Lower lobe of right lung (tissue), 2 donors: Measurements from ENCODE around the gene NECAB2. TPM values are rescaled to one million over a fixed set of nuclear protein-coding genes. Genes with fewer than 3 reads are reported as not detected.

Source experiments
- ATAC-seq, 2 donors: fragments of 200-7000 bp; cut with Tn5 transposase; one replicate each; pipeline ENCODE4 v1.9.1; 2020 to 2022; ENCODE audit warnings: mild to moderate bottlenecking in 2 of 2, moderate library complexity in 2 of 2
- DNase-seq: peaks from one replicate; pipeline ENCODE4 v3.0.0-alpha.2; 2020
- H3K27ac ChIP-seq: fragments of 200-600 bp; one replicate; pipeline ENCODE4 v1.8.0; 2022
- H3K27me3 ChIP-seq: fragments of 200-600 bp; one replicate; pipeline ENCODE4 v1.8.0; 2022; ENCODE audit warnings: low read depth
- H3K36me3 ChIP-seq: fragments of 200-600 bp; one replicate; pipeline ENCODE4 v1.8.0; 2022; ENCODE audit warnings: mild to moderate bottlenecking
- H3K4me1 ChIP-seq: fragments of 200-600 bp; one replicate; pipeline ENCODE4 v1.8.0; 2022
- H3K4me3 ChIP-seq: fragments of 200-600 bp; one replicate; pipeline ENCODE4 v1.8.0; 2022; ENCODE audit warnings: mild to moderate bottlenecking
- H3K9me3 ChIP-seq: fragments of 200-600 bp; one replicate; pipeline ENCODE4 v1.8.0; 2022
- intact Hi-C: fragments of 100-400 bp; cut with DNase I; formaldehyde crosslinking; loops from one replicate; pipeline ENCODE4 v1.11.0; 2022
- total RNA-seq: library from RNA; stranded (reverse); fragmentation: NEBNext Ultra II Directional; extraction: Animal tissue kit (Norgen Biotek cat#: 25700); gene quantifications from one replicate; pipeline ENCODE4 v1.2.1, GENCODE V29; 2021
- TF ChIP-seq, protein P1 (sequence below): fragments of 200-600 bp; IDR thresholded peaks from one replicate; pipeline ENCODE4 v1.8.0; 2022; ENCODE audit warnings: antibody characterized with exemption, mild to moderate bottlenecking
- donor health status: DM: no; HTN: yes; CAD: no; lungs with severe emphysema.

Gene NECAB2
- total RNA-seq, 1 donor from 2014 or later, result 0.44 TPM

- ATAC-seq, result no peak
- TF ChIP-seq, protein P1, sequence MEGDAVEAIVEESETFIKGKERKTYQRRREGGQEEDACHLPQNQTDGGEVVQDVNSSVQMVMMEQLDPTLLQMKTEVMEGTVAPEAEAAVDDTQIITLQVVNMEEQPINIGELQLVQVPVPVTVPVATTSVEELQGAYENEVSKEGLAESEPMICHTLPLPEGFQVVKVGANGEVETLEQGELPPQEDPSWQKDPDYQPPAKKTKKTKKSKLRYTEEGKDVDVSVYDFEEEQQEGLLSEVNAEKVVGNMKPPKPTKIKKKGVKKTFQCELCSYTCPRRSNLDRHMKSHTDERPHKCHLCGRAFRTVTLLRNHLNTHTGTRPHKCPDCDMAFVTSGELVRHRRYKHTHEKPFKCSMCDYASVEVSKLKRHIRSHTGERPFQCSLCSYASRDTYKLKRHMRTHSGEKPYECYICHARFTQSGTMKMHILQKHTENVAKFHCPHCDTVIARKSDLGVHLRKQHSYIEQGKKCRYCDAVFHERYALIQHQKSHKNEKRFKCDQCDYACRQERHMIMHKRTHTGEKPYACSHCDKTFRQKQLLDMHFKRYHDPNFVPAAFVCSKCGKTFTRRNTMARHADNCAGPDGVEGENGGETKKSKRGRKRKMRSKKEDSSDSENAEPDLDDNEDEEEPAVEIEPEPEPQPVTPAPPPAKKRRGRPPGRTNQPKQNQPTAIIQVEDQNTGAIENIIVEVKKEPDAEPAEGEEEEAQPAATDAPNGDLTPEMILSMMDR, result no peak
- no peaks in the 10 kb centered on the region for H3K27me3 ChIP-seq
- H3K36me3 ChIP-seq, result no peaks in the 10 kb centered on the region
- no peaks in the 10 kb centered on the region for H3K9me3 ChIP-seq
- intact Hi-C loops, result no loop called here
- H3K27ac ChIP-seq, result no peak overlapping the region
- DNase-seq, result no peak
- no peak overlapping the region for H3K4me3 ChIP-seq
- no peaks in the 10 kb centered on the region for H3K4me1 ChIP-seq
These were observed 33.4 kb upstream of the NECAB2 start for GRCh38 chr16:83934684-83934977.

DNA sequence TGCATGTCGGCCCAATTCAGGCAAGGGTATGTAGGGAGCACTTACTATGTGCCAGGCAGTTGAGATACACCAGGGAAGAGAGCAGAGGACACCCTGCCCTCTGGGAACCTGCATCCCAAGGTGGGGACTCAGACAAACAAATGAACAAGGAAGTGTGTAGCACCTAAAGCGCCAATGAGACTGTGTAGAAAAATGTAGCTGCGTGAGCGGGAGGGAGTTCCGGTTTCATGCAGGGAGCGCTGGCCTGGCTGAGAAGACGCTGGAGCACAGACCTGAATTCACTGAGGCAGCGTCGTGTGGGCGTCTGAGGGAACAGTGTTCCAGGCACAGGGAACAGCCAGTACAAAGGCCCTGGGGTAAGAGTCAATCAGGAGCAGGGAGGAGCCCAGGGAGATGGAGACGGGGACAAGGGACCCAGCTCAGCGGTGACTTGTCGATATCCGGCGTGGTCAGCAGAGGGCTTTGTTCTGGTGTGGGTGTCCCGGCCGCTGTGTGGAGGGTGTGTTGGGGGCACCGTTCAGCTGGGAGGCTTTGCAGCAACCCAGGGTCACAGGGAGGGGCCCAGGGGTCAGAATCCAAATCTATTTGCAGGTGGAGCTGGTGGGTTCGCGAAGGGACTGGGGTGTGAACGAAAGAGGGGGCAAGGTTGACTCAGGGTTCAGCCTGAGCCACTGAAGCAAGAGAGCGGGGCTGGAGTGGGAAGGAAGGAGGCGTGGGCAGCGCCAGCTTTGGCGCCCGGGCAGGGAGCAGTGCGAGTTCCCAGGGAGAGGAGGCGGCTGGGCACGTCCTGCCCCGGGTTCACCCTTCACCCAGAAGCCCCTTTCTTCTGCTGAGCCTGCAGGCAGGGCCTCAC is 32.8 kb upstream of the NECAB2 start:
- H3K4me1 ChIP-seq, result no peaks in the 10 kb centered on the region
- TF ChIP-seq, protein P1, result no peak
- intact Hi-C loops, result no loop called here
- no peaks in the 10 kb centered on the region for H3K27me3 ChIP-seq
- no peak for ATAC-seq
- no peaks in the 10 kb centered on the region for H3K36me3 ChIP-seq
- H3K27ac ChIP-seq, result no peak overlapping the region
- H3K4me3 ChIP-seq, result no peak overlapping the region
- no peaks in the 10 kb centered on the region for H3K9me3 ChIP-seq
- no peak for DNase-seq

DNA sequence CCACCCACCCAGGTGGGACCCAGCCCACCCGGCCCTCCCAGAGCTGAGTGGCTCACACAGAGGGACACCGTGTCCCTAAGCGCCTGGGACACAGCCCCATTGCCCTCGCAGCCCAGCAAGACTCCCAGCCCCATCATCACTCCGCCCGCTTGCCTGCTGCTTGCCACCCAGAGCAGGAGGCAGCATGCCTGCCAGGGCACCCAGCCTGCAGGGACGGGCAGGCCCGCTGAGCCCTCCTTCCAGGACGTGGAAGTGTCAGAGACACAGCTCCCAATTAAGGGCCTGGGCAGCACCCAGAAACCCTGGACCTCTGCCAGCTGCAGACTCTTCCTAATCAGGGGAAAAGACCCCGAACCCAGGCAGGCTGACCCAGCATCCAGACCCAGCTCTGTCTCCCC is 32.2 kb upstream of the NECAB2 start:
- Histone ChIP-seq H3K36me3 (no peaks in the 10 kb centered on the region), H3K4me3 (no peak overlapping the region), H3K27ac (no peak overlapping the region), H3K4me1 (no peaks in the 10 kb centered on the region), H3K9me3 (no peaks in the 10 kb centered on the region), H3K27me3 (no peaks in the 10 kb centered on the region)
- TF ChIP-seq, protein P1, result no peak
- intact Hi-C loops, result no loop called here
- no peak for ATAC-seq
- no peak for DNase-seq

DNA sequence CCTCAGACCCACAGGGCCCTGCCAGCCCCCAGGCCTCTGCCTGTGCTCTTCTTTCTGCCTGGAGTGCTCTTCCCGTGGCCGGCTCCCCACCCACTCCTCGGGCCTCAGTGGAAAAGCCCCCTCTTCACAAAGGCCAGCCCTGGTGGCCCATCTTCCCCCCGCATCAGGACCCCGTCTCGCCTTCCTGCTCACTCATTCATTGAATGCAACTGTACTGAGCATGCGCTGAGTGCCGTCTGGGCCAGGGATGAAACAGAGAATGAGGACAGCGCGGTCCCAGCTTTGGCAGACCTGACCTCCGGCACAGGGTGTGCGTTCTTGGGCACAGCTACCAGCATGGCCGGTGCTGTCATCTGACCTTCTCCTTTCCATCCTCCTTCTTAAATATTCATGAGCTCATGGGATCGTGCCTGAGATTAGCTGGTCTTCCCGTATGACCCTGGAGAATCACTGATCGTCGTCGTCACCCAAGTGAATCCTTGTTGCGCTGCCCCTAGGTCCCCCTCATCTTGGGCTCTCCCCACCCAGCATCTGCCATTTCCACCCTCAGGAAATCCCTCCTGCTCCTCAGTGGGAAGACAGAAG is 31.4 kb upstream of the NECAB2 start:
- Histone ChIP-seq H3K27ac (no peak overlapping the region), H3K36me3 (no peaks in the 10 kb centered on the region), H3K4me3 (no peak overlapping the region), H3K27me3 (no peaks in the 10 kb centered on the region), H3K9me3 (no peaks in the 10 kb centered on the region), H3K4me1 (no peaks in the 10 kb centered on the region)
- ATAC-seq, result no peak
- no peak for DNase-seq
- intact Hi-C loops, result no loop called here
- TF ChIP-seq, protein P1, result no peak

- no peaks in the 10 kb centered on the region for H3K36me3 ChIP-seq
- no peak overlapping the region for H3K27ac ChIP-seq
- H3K4me1 ChIP-seq, result no peaks in the 10 kb centered on the region
- intact Hi-C loops, result no loop called here
- H3K27me3 ChIP-seq, result no peaks in the 10 kb centered on the region
- ATAC-seq (no peak), DNase-seq (no peak)
- TF ChIP-seq, protein P1, result no peak
- H3K4me3 ChIP-seq, result no peak overlapping the region
- no peaks in the 10 kb centered on the region for H3K9me3 ChIP-seq
These were observed 30.8 kb upstream of the NECAB2 start for GRCh38 chr16:83937267-83937666.
